ENCODE measurements around the gene PIK3R1.

Gene PIK3R1

GRCh38 chr5:68299575-68299974 lies 84.0 kb downstream of the PIK3R1 start:
- no peak for DNase-seq

GRCh38 chr5:68303038-68303738 lies 87.6 kb downstream of the PIK3R1 start:
- DNase-seq: no peak

- no peak for DNase-seq
Measured at GRCh38 chr5:68303754-68304420, 88.3 kb downstream of the PIK3R1 start.

- DNase-seq: no peak
Measured at GRCh38 chr5:68304421-68305052, 89.0 kb downstream of the PIK3R1 start.

GRCh38 chr5:68305223-68305870 lies 89.8 kb downstream of the PIK3R1 start:
- peak; percentile 5 for DNase-seq

- no peak for DNase-seq
Measured at GRCh38 chr5:68306361-68307014, 90.9 kb downstream of the PIK3R1 start.

GRCh38 chr5:68313336-68313735 lies 97.8 kb downstream of the PIK3R1 start:
- no peak for DNase-seq

GRCh38 chr5:68314465-68314864 lies 98.9 kb downstream of the PIK3R1 start:
- DNase-seq: no peak

GRCh38 chr5:68315679-68316271 lies 100.2 kb downstream of the PIK3R1 start:
- no peak for DNase-seq

GRCh38 chr5:68316469-68316868 lies 100.9 kb downstream of the PIK3R1 start:
- no peak for DNase-seq

GRCh38 chr5:68317646-68318045 lies 102.1 kb downstream of the PIK3R1 start:
- DNase-seq: no peak

GRCh38 chr5:68318955-68319705 lies 103.6 kb downstream of the PIK3R1 start:
- DNase-seq: no peak

- DNase-seq: no peak
Measured at GRCh38 chr5:68319706-68320412, 104.3 kb downstream of the PIK3R1 start.

- DNase-seq: no peak
Measured at GRCh38 chr5:68320413-68320986, 104.9 kb downstream of the PIK3R1 start.

- DNase-seq: no peak
Measured at GRCh38 chr5:68325065-68325580, 109.6 kb downstream of the PIK3R1 start.

- DNase-seq: no peak
Measured at GRCh38 chr5:68329554-68330255, 114.1 kb downstream of the PIK3R1 start.

- DNase-seq: no peak
Measured at GRCh38 chr5:68330574-68330973, 115.0 kb downstream of the PIK3R1 start.

- no peak for DNase-seq
Measured at GRCh38 chr5:68331192-68332079, 115.9 kb downstream of the PIK3R1 start.

- no peak for DNase-seq
Measured at GRCh38 chr5:68332080-68332451, 116.5 kb downstream of the PIK3R1 start.
